Activated CD8-positive, alpha-beta memory T cell treated with anti-CD3 and anti-CD28 coated beads for 4 hours (primary cell): ENCODE results near the gene TST.
"Not testable (repeated sequence)": the region's sequence is repeated elsewhere in the genome, so short reads cannot be mapped to it uniquely, and the experiment has no call there.

Experiments
- DNase-seq, 2 donors: peaks; one replicate each; pipeline ENCODE4 v3.0.0-alpha.2; 2020; ENCODE audit warnings: low read depth in 2 of 2

The TST gene

GRCh38 chr22:37014415-37014806 is 4.8 kb downstream of the TST start:
- no peak for DNase-seq

DNA sequence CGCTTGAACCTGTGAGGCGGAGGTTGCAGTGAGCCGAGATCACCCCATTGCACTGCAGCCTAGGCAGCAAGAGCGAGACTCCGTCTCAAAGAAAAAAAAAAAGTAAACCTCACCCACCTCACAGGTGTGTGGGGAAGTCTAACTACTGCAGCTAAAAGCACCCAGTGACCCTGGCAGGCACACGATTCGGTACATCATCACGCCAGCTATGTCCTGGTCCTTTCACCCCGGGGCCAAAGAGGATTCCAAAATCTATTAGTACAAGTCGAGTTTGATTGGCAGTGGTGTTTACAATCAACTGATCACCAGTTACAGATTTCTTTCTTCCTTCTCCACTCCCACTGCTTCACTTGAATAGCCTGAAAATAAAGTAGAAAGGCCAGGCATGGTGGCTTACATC is 6.3 kb downstream of the TST start:
- DNase-seq, result no peak

- no peak for DNase-seq
These were observed 6.9 kb downstream of the TST start for GRCh38 chr22:37012262-37012904.

DNA sequence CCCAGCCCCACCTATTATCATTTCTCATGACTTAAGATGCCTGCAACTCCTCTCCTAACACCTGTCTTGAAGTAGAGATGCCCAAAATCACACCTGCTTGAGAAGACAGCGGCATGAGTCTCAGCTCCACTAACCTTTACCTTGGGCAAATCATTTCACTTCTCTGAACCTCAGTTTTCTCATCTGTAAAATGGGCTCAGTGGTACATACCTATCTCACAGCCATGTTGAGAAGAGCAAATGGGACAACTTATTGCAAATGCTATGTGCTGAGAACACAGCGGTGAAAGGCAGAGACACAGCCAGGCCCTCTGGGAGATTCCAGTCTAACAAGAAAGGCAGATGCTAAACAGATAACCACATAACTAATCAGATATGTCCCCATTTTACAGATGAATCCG is 7.8 kb downstream of the TST start:
- no peak for DNase-seq

- DNase-seq, result no peak
These were observed 8.3 kb downstream of the TST start for GRCh38 chr22:37010976-37011375.

DNA sequence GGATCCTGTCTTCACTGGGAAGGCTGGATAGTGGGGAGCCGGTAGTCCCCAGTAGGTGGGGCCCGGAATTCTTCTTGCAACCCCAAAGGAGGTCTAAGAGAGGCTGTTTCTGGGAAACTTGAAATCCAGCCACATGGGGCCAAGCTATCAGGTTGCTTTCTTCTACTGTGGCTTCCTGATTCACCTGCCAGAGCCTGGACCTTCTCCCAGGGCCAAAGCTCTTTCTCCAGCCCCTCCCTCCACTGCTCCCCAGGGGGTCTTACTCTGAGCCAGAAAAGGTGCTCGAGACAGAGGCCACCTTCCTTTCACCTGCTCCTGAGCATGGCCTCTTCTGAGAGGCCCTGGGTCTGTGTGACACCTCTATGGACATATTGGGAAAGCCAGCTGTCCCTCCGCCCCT is 9.1 kb downstream of the TST start:
- no peak for DNase-seq

- no peak for DNase-seq
These were observed 9.8 kb downstream of the TST start for GRCh38 chr22:37009490-37009889.

DNA sequence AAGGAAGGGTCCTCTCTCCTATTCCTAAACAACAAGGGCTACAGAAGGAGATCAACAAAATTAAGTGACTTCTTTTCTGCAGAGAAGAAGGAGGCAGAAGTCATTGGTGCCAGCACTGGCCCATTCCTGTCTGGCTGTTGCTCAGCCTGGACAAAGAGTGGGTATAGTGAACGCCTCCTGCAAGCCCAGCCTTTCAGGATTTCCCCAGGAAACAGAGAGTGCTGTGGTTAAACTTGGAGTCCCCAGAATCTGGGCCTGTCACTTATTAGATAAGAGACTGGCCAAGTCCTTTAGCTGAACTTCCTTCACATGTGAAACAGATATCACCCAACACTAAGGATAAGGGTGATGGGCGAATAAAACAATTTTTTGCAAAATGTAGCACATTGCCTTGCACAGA is 10.9 kb downstream of the TST start:
- DNase-seq, result no peak

DNA sequence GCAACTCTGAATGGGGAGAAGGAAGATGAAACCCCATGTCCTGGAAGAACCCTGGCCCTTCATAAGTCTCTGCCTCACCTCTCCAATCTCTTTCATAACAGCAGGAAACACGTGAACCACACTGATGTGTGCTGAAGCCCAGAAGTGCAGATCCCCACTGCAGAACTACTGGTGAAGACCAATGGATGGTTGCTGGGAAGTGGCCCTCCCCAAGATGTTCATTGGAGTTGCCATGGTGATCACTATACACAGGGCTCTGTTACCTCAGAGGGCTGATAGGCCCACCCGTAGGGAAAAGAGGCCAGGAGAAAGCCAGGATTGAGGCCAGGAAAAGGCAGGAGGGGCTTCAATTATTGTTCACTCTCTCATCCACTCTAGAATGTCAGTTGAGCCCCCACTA is 11.6 kb downstream of the TST start:
- DNase-seq, result no peak

- no peak for DNase-seq
These were observed 16.6 kb downstream of the TST start for GRCh38 chr22:37002633-37003032.

DNA sequence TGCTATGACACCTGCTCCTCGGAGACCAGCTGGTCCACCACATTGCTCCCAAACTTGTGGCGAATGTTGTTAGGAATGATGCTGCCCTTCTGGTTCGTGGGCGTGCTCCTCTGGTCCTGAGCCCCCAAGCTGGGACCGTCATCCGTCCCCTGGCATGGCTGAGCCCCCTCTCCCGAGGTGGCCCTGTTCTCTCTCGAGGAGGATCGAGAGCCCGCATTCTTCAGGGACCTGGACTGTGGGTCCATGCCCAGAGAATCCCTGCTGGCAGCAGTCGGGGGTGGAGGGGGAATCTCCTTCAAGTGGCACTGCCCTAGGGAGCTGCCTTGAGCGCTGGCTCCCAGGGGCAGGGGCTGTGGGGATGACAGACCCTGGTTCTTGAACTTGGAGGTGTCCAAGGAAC is 17.4 kb downstream of the TST start:
- no peak for DNase-seq

DNA sequence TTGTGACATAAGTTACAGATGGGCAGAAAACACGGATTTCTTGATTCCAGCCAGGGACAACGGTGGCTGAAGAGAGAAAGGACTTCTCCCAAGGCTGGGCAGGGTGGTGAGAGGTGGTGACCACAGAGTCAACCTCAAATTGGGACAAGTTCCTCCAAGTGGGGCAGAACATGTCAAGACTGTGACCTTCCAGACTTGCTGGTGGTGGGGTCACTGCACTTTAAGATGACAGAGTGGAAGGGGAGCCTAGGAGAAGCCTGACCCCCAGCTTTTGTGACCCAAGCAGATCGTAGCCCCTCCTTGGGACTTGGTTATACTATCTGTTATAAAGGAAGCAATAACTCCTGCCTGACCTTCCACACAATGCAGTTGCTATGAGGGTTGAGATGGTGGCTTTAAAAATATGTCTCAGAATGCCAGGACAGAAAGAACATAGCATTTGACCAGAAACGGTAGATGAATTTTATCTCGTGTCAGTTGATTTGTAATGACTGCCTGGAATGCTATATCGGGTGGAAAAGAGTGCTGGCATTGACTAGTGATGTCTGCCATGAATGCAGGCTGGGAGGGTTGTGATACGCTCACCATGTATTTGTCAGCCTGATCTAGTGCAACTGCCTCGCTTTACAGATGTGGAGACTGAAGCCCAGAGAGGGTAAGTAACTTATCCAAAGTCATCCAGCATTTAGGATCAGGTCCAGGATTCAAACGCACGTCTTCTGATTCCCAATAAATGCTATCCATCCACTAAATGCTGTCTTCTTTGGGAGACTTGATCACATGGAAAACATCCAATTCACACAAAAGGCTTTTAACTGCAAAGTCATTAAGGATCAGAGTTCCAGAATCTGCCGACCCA is 18.3 kb downstream of the TST start:
- no peak for DNase-seq

- DNase-seq, result no peak
These were observed 19.8 kb downstream of the TST start for GRCh38 chr22:36999463-36999862.

DNA sequence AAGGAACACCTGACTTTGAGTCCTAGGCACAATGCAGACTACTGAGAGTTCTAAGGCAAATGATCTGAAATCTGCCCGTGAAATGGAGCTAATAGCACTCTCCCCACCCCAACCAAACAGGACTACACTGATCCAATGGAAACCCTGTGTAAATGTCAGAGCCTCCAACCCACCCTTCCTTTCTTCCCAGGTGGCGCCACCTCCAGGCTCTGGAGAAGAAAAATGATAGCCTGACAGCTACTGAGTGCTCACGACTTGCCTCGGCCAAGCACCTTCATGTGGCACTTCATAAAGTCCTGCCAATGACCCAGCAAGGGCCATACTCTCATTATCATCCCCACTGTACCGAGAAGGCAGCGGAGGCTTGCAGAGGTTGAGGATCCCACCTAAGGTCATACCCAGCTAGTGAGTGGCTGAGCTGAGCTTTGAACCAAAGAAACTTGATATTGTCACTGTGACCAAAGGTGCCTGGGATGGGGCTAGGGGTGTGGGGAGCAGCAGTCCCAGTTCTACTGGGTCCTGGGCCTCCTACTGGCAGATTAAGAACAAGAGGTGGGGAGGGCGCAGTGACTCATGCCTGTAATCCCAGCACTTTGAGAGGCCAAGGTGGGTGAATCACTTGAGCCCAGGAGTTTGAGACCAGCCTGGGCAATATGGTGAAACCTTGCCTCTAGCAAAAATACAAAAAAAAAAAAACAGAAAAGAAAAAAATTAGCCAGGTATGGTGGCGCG is 20.5 kb downstream of the TST start:
- no peak for DNase-seq

DNA sequence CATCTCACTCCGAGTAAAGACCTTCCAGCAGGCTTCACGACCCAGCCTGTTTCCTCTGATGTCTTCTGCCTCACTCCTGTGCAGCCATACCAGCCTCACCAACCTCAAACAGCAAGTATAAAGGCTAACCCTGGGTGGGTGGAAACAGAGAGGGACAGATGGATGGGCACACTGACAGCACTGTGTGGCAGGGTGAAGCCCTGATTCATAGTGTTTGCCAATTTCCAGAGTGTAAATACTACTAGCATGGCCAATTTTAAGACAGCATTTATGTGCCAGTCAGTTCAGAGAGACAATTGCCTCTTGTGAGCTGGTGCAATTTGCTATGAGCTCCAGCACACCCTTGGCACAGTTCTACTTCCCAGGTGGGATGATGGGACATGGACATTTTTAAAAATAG is 21.5 kb downstream of the TST start:
- no peak for DNase-seq

- DNase-seq, result no peak
These were observed 28.0 kb downstream of the TST start for GRCh38 chr22:36991206-36991605.

- no peak for DNase-seq
These were observed 28.8 kb downstream of the TST start for GRCh38 chr22:36990457-36990856.

- not testable (repeated sequence) for DNase-seq
These were observed 30.2 kb downstream of the TST start for GRCh38 chr22:36989012-36989411.

GRCh38 chr22:36988075-36988832 is 31.0 kb downstream of the TST start:
- DNase-seq, result no peak

DNA sequence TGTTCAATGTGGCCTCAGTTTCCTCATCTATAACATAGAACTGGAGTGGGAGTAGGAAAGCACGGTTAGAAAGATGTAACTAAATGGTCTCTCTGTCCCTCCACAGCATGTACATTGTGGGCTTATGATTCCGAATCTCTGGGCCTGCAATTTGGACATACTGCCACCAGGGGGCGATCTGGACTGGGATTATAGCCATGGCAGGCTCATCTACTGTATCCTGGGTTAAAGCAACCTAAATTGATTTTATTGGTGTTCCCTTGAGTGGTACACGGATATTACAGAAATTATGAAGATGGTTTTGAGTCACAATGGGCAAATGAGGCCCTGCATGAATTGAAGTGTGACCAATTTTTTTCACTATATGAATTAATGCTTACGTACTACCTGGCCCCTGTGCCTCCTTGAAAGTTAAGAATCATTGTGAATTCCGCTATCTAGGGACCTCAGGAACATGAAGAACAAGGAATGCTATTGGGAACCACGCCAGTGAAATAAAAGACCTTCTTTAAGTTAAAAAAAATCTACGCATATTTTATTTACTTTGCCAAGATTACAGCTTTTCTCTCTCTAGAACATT is 32.9 kb downstream of the TST start:
- DNase-seq, result no peak

GRCh38 chr22:36985211-36985889 is 33.9 kb downstream of the TST start:
- DNase-seq, result no peak
